Hepatocyte (in vitro differentiated cells): Measurements from ENCODE around the gene FOSL1. TPM values are rescaled to one million over a fixed set of nuclear protein-coding genes. Genes with fewer than 3 reads are reported as not detected.
"Not testable (repeated sequence)": the region's sequence is repeated elsewhere in the genome, so short reads cannot be mapped to it uniquely, and the experiment has no call there.

Experiments
- DNase-seq: peaks from one replicate; pipeline ENCODE4 v3.0.0-alpha.2; 2016; ENCODE audit warnings: low spot score
- H2AFZ ChIP-seq: fragments of 200-600 bp; sonication (generic); 2 replicates; pipeline ENCODE4 v1.6.0; 2016; ENCODE audit warnings: antibody characterized with exemption, mild to moderate bottlenecking
- H3K27ac ChIP-seq: fragments of 200-600 bp; sonication (generic); 2 replicates; pipeline ENCODE4 v1.5.1; 2016; ENCODE audit warnings: mild to moderate bottlenecking
- H3K27me3 ChIP-seq: fragments of 200-600 bp; sonication (generic); 2 replicates; pipeline ENCODE4 v1.6.1; 2016
- H3K36me3 ChIP-seq: fragments of 200-600 bp; sonication (generic); replicated peaks from 2 replicates; pipeline ENCODE4 v1.5.1; 2016; ENCODE audit warnings: low read depth; ENCODE audit not compliant: insufficient read depth
- H3K4me1 ChIP-seq: fragments of 200-600 bp; sonication (generic); 2 replicates; pipeline ENCODE4 v1.5.1; 2016; ENCODE audit warnings: mild to moderate bottlenecking, moderate library complexity; ENCODE audit not compliant: insufficient read depth
- H3K4me2 ChIP-seq: fragments of 200-600 bp; sonication (generic); 2 replicates; pipeline ENCODE4 v1.6.0; 2016
- H3K4me3 ChIP-seq: fragments of 200-600 bp; sonication (generic); 2 replicates; pipeline ENCODE4 v1.5.1; 2016; ENCODE audit warnings: mild to moderate bottlenecking
- H3K79me2 ChIP-seq: fragments of 200-600 bp; sonication (generic); 2 replicates; pipeline ENCODE4 v1.6.0; 2017; ENCODE audit warnings: mild to moderate bottlenecking
- H3K9me2 ChIP-seq: fragments of 200-600 bp; sonication (generic); replicated peaks from 2 replicates; pipeline ENCODE4 v1.6.0; 2017; ENCODE audit warnings: mild to moderate bottlenecking; ENCODE audit not compliant: insufficient read depth
- H3K9me3 ChIP-seq: fragments of 200-600 bp; sonication (generic); 2 replicates; pipeline ENCODE4 v1.5.1; 2016; ENCODE audit warnings: low read depth, mild to moderate bottlenecking
- H4K20me1 ChIP-seq: fragments of 200-600 bp; sonication (generic); 2 replicates; pipeline ENCODE4 v1.6.0; 2016; ENCODE audit warnings: mild to moderate bottlenecking; ENCODE audit not compliant: insufficient read depth, poor library complexity, severe bottlenecking
- EZH2 ChIP-seq: fragments of 200-600 bp; sonication (generic); IDR thresholded peaks from 2 replicates; pipeline ENCODE4 v1.6.1; 2016; ENCODE audit warnings: antibody characterized with exemption, mild to moderate bottlenecking, borderline replicate concordance
- EZH2phosphoT487 ChIP-seq: fragments of 200-600 bp; sonication (generic); IDR thresholded peaks from one replicate; pipeline ENCODE4 v1.6.1; 2018; ENCODE audit warnings: antibody characterized with exemption, mild to moderate bottlenecking, low read depth, moderate library complexity; ENCODE audit not compliant: unreplicated experiment, severe bottlenecking
- WGBS: methylation state at CpG from one replicate; pipeline ENCODE4 v1.1.6; 2016; ENCODE audit warnings: low lambda C conversion rate; ENCODE audit errors: missing lambda C conversion rate; 5-methylcytosine and 5-hydroxymethylcytosine counted together
- polyA plus RNA-seq: library from polyadenylated mRNA; unstranded; fragments of >200 nt; fragmentation: Nextera tagmentation; extraction: Ambion mirVana; gene quantifications from 2 replicates; pipeline ENCODE4 v1.2.1, GENCODE V29; 2016
- total RNA-seq: library from RNA; depleted of rRNA; stranded (reverse); fragments of >200 nt; gene quantifications from 2 replicates; pipeline ENCODE4 v1.2.3, GENCODE V29; 2014
- TF ChIP-seq, protein P1 (sequence below): fragments of 200-600 bp; sonication (generic); IDR thresholded peaks from 2 replicates; pipeline ENCODE4 v1.5.1; 2016; ENCODE audit warnings: antibody characterized with exemption, mild to moderate bottlenecking; ENCODE audit not compliant: poor library complexity

Gene FOSL1
- total and polyA plus RNA-seq, 2 experiments from 2014 or later, result 4.5 to 16.5 TPM

DNA sequence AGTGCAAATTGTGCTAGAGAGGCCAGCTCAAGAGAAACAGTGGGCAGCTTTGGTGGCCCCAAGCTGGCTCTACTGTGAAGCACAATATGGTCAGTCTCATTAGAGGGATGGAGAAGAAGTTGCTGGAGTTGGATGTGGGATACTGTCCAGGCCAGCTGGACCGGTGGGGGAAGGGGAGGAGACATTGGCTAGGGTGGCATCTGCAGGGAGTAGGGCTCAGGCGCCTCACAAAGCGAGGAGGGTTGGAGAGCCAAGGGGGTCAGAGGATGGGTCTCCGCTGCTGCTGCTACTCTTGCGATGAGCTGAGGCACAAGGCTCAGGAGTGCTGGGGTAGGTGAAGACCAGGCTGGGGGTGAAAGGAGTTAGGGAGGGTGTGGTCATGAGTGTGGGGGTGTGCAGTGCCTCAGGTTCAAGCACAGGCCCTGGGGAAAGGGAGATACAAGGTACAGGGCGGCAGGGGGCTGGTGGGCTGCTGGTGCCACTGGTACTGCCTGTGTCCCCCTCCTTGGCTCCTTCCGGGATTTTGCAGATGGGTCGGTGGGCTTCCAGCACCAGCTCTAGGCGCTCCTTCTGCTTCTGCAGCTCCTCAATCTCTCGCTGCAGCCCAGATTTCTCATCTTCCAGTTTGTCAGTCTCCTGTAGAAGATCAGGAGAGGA, 7.4 kb downstream of the FOSL1 start:
- TF ChIP-seq, protein P1, sequence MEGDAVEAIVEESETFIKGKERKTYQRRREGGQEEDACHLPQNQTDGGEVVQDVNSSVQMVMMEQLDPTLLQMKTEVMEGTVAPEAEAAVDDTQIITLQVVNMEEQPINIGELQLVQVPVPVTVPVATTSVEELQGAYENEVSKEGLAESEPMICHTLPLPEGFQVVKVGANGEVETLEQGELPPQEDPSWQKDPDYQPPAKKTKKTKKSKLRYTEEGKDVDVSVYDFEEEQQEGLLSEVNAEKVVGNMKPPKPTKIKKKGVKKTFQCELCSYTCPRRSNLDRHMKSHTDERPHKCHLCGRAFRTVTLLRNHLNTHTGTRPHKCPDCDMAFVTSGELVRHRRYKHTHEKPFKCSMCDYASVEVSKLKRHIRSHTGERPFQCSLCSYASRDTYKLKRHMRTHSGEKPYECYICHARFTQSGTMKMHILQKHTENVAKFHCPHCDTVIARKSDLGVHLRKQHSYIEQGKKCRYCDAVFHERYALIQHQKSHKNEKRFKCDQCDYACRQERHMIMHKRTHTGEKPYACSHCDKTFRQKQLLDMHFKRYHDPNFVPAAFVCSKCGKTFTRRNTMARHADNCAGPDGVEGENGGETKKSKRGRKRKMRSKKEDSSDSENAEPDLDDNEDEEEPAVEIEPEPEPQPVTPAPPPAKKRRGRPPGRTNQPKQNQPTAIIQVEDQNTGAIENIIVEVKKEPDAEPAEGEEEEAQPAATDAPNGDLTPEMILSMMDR, result no peak
- no peak for TF ChIP-seq EZH2phosphoT487
- no peak for TF ChIP-seq EZH2
- no peak overlapping the region for H3K4me3 ChIP-seq
- peak overlapping the region; percentile 92 for H3K4me2 ChIP-seq
- H3K79me2 ChIP-seq, result peaks cover 8% of the 10 kb centered on the region
- peaks cover 30% of the 10 kb centered on the region for H3K4me1 ChIP-seq
- no peak overlapping the region for H3K27ac ChIP-seq
- no peaks in the 10 kb centered on the region for H3K9me2 ChIP-seq
- H4K20me1 ChIP-seq, result no peaks in the 10 kb centered on the region
- no peaks in the 10 kb centered on the region for H3K9me3 ChIP-seq
- 90% methylated on average over 10 of the region's 10 CpGs for WGBS
- no peaks in the 10 kb centered on the region for H3K36me3 ChIP-seq
- peaks cover 4% of the 10 kb centered on the region for H3K27me3 ChIP-seq
- DNase-seq, result no peak
- H2AFZ ChIP-seq, result no peak overlapping the region

DNA sequence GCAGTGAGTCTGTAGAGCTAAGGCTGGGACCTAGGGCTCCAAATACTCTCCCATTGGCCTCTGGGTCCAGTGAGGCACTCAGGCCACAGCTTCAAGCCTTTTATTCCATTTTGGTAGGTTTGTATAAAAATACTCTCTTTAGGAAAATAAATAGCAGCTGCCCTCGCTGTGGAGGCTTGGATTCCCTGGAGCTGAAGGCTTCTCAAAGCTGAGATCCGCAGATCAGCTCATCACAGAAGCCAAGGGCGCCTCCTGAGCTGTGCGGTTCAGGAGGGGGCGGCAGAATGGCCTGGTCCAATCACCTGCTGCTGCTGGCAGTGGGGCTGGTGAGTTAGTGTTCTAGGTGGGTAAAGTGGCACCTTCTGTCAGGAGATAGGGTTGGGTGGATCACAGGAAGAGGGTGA, 8.0 kb downstream of the FOSL1 start:
- DNase-seq, H2AFZ ChIP-seq, H4K20me1 ChIP-seq, H3K4me3 ChIP-seq, H3K27me3 ChIP-seq, H3K36me3 ChIP-seq, H3K9me3 ChIP-seq, H3K27ac ChIP-seq, H3K9me2 ChIP-seq: not testable (repeated sequence)
- Histone ChIP-seq H3K4me1 (peaks cover 36% of the 10 kb centered on the region), H3K79me2 (peaks cover 14% of the 10 kb centered on the region), H3K4me2 (peak overlapping the region; percentile 92)
- 81% methylated on average over 5 of the region's 5 CpGs for WGBS

DNA sequence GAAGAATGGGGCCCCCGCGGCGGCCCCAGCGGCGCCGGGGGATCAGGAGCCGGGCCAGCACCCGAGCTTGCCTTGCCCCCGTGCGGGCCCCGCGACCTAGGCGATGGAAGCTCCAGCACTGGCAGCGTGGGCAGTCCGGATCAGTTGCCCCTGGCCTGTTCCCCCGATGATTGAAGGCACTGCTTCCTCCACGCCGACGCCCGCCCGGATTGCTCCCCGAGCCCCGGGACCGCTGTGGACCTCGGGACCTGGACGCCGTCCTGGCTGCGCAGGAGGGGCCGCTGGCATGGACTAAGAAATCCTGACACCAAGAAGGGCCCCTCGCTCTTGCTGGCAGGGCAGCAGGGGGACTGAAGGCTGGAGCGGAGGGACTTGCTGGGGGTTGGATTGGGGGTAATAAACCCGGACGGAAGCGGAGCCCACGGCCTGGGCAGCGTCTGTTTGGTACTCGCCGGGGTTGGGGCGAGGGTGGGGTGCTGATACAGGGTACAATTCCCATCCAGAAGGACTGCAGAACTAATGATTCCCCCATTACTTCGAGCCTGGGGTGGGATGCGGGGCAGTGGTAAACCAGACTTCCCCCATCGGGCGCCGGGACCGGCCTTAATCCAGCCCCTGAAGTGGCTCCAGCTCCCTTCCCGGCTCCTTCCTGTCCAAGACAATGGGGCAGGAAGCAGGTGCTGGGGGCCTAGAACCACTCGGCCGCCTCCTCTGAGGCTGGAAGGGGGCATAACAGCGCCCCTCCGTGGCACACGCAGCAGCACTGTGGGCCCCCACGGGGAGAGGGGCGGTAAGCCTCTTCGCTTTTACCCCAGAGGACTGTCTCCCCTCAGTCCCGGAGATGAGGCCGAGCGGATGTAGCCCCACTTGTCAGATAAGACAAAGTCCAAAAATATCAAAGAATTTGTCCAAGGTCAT, 8.7 kb downstream of the FOSL1 start:
- Histone ChIP-seq H3K9me2 (no peaks in the 10 kb centered on the region), H3K27ac (peak overlapping the region; percentile 91), H3K9me3 (no peaks in the 10 kb centered on the region), H3K4me1 (peaks cover 42% of the 10 kb centered on the region), H3K4me3 (peak overlapping the region; percentile 71), H3K79me2 (peaks cover 21% of the 10 kb centered on the region), H4K20me1 (no peaks in the 10 kb centered on the region), H3K36me3 (no peaks in the 10 kb centered on the region), H3K4me2 (peak overlapping the region; percentile 92), H2AFZ (peak overlapping the region; percentile 45), H3K27me3 (no peaks in the 10 kb centered on the region)
- DNase-seq, result no peak
- 10% methylated on average over 56 of the region's 57 CpGs for WGBS
- TF ChIP-seq, protein P1, result peak; percentile 19
- TF ChIP-seq EZH2, result no peak
